Fibroblast of skin of abdomen (primary cell): ENCODE data around the gene SSC4D.
A peak's percentile ranks its signal among the peaks of the same experiment; 100 is the strongest.

ENCODE experiments used
- DNase-seq: peaks from one replicate; pipeline ENCODE4 v3.0.0-alpha.2; 2013

SSC4D gene

DNA sequence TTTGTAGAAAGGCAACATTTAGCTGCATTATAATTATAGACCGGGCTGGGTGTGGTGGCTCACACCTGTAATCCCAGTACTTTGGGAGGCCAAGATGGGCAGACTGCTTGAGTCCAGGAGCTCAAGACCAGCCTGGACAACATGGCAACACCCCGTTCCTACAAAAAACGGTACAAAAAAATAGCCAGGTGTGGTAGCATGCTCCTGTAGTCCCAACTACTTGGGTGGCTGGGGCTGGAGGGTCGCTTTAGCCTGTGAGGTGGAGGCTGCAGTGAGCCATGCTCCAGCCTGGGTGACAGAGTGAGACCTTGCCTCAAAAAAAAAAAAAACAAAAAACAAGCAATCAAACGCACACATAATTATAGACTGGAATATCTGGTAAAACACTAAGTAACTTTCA, 55.8 kb downstream of the SSC4D start:
- no peak for DNase-seq

DNA sequence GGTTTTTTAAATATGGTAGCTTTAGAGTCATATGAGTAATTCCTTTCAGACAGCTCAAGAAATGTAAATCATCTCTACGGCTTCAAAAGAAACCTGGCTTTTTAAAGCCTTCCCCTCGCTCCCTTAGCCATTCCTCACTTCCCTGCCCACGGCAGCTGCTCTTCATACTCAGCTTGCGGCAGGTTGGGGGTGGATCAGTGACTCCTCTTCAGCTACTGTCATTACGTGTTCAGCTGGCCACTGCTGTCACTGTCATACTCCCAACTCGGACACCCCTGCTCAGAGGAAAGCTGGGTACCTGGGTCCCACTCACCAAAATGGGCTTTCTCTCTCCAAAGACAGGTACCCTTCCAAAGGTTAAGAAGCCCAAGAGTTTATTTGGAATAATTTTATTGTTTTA, 57.3 kb downstream of the SSC4D start:
- DNase-seq = peak; percentile 70

DNA sequence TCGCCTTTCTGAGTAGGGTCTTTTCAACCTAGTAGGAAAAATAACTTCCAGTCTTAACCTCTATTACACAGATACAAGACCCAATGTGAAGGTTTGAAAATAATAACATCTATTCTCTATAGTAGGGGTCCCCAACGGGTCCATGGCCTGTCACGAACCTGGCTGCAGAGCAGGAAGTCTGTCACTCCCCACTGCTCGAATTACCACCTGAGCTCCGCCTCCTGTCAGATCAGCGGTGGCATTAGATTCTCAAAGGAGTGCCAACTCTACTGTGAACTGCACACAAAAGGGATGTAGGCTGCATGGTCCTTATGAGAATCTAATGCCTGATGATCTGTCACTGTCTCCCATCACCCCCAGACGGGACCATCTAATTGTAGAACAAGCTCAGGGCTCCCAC, 58.1 kb downstream of the SSC4D start:
- DNase-seq = no peak

DNA sequence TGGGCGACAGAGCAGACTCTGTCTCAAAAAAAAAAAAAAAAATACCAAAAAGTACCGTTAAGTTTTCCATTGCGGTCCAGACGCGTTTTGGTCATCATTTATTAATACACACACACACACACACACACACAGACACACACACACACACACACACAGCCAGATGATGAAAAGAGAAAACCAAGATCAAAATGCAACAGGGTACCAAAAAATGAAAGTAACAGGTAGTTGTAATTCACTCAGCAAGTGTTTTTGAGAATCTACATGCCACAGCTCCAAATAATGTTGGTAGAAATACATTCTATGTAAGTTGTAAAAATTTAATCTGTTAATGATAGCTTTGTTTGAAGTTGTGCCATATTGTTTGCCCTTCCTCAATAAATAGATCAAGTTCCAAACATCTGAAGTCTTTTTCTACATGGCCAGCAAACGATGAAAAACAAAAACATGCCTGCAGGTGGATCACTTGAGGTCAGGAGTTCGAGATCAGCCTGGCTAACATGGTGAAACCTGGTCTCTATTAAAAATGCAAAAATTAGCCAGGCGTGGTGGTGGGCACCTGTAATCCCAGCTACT, 60.1 kb downstream of the SSC4D start:
- DNase-seq = no peak

DNA sequence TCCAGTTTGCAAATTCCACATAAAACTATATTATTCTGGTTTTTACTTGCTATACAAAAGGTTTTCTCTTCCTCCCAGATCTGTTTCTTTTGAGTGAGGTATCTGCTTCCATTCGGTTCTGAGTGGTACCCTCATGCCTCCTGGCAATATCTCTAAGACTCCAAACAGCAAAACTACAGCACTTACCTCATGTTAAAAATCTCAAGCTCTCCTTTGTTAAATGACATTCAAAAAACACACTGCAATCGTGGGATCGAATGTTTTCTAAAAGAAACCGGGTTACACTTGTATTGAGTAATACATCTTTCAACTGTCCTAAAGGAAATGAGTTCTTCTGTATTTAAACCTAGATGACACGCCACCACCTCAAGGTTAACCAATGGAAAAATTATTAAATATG, 61.8 kb downstream of the SSC4D start:
- no peak for DNase-seq

DNA sequence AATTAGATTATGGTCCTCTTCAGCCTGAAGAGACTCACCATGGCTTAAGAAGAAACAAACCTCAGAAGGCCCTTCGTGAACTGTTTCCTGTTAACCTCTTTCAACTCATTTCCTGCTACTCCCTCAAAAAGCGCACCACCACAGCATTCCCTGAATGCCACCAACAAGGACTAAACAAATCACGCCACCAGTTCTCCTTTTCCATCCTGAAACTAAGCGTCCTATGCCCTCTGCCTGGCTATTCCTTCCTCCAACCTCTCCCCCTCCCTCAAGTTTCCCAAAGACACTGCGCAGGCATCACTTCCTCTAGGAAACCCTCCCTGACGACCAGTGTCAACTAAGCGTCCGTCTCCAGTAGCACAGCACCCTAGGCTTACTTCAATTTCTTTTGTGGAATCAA, 62.7 kb downstream of the SSC4D start:
- DNase-seq = no peak

DNA sequence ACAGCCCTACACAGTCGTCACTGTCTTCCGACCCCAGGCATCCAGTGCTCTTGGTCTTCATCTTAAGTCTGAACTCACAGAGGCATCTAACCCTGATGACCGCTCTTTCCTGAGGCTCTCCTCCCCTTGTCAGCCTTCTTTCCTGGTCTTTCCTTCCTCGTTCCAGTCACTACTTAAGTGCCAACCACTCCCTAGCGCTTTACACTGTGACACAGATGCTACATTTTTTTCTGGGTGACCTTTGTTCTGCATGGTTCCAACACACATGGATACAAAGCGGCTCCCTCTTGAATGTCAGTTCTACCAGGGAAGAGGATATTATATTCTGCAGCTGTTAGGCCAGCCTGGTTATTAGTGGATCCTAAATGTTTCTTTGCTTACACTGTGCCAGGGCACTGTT, 63.4 kb downstream of the SSC4D start:
- DNase-seq = no peak

DNA sequence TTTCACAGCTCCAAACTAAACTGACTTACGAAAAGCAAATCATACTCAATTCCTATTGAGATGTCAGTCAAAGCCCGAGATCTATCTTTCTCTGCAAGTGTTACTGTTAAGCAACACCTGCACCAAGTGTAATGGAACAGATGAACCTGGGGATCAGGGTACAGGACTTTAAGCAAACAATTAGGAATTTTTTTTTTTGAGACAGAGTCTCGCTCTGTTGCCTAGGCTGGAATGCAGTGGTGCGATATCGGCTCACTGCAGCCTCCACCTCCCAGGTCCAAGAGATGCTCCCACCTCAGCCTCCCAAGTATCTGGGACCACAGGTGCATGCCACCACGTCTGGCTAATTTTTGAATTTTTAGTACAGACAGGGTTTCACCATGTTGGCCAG, 65.6 kb downstream of the SSC4D start:
- DNase-seq = no peak

DNA sequence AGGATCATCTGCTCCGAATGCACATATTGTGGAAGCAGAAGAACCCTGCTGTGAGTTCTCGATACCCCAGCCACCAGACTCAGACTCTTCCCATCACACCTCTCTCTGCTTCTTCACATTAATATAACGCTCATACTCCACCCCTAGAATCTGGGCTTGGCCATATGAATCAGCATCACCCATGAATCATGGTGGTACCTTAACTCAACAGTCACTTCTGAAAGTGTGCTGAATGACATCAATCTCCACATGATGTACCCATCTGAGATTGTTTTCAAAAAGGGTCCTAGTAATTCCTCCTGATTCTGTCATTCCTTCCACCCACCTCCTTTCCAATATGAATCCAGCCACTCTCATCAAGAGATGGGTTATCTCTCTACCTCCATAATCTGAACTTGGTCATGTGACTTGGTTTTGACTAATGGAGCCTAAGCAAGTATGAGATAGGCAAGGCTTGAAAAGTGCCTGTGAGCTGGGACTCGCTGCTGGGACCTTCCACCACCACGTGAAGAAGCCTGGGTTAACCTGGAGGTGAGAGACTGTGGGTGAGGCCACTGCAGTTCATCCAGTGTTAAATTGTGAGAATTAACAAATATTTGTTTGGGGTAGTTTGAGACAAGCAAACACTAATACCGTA, 66.1 kb downstream of the SSC4D start:
- DNase-seq = no peak

DNA sequence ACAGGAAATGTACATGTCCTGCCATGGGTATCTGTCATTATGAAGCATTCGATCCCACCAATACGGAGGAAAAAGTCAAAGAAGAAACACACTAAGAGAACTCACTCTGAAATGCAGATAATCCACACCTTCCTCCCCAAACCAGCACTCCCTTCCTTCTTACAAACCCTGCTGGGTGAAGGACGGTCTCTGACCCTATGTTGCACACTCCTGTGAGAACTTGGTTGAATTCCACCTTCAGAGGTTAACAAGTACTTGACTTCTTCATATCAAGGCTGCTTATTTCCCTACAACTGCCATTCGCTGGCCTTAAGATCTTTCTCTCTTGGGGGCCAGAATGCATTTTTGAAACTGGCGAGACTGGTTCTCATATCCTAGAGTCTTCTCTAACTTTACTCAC, 67.3 kb downstream of the SSC4D start:
- DNase-seq = no peak

DNA sequence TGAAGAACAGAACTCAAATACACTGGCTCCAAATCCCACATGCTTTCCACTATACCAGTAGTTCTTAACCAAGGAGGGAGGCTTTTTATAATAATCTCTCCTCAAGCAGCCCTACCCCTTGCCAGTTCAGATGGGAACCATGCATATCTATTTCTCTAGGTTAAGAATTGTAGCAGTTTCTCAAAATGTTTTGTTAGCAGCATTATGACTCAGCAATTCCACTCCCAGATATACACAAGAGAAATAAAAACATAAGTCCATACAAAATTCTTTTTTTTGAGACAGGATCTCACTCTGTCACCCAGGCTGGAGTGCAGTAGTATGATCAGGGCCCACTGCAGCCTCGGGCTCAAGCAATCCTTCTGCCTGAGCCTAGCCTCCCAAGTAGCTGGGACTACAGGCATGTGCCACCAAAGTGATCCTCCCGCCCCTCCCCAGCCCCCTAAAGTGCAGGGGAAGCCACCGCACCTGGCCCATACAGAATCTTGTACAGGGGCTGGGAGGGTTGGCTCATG, 68.8 kb downstream of the SSC4D start:
- DNase-seq = peak; percentile 46
